Liver (tissue), 9 donors: ENCODE data around the gene SHF. TPM values are rescaled to one million over a fixed set of nuclear protein-coding genes. Genes with fewer than 3 reads are reported as not detected.
"Not testable (repeated sequence)": the region's sequence is repeated elsewhere in the genome, so short reads cannot be mapped to it uniquely, and the experiment has no call there.

ENCODE experiments used
- DNase-seq: peaks from one replicate; pipeline ENCODE4 v3.0.0-alpha.2; 2017; ENCODE audit warnings: low spot score
- H3K27ac ChIP-seq, 2 donors: one replicate each; pipeline ENCODE4 v1.7.0; 2013; ENCODE audit warnings: inconsistent platforms in 2 of 2, low read length in 2 of 2, control low read depth in 1 of 2, low read depth in 1 of 2, mild to moderate bottlenecking in 1 of 2
- H3K27me3 ChIP-seq, 4 donors: one replicate each; pipeline versions ENCODE4 v1.6.1 to v1.7.0; 2013; ENCODE audit warnings: low read length in 3 of 4, inconsistent platforms in 1 of 4, mild to moderate bottlenecking in 1 of 4, moderate library complexity in 1 of 4; ENCODE audit not compliant: control insufficient read depth in 4 of 4, insufficient read depth in 4 of 4
- H3K36me3 ChIP-seq, 4 donors: one replicate each; pipeline versions ENCODE4 v1.6.1 to v1.7.0; 2013; ENCODE audit warnings: low read length in 3 of 4, mild to moderate bottlenecking in 3 of 4, low read depth in 1 of 4, moderate library complexity in 1 of 4; ENCODE audit not compliant: control insufficient read depth in 4 of 4, insufficient read depth in 3 of 4
- H3K4me1 ChIP-seq, 4 donors: one replicate each; pipeline versions ENCODE4 v1.6.1 to v1.7.0; 2013; ENCODE audit warnings: low read length in 3 of 4, mild to moderate bottlenecking in 3 of 4, moderate library complexity in 1 of 4; ENCODE audit not compliant: control insufficient read depth in 4 of 4, insufficient read depth in 4 of 4
- H3K4me3 ChIP-seq, 3 donors: one replicate each; pipeline versions ENCODE4 v1.6.1 to v1.7.0; 2013; ENCODE audit warnings: low read length in 3 of 3, control low read depth in 1 of 3, low read depth in 1 of 3, mild to moderate bottlenecking in 1 of 3
- H3K9ac ChIP-seq, 2 donors: one replicate each; pipeline ENCODE4 v1.7.0; 2013; ENCODE audit warnings: low read length in 2 of 2, mild to moderate bottlenecking in 2 of 2, moderate library complexity in 2 of 2, control low read depth in 1 of 2, low read depth in 1 of 2
- H3K9me3 ChIP-seq, 4 donors: one replicate each; pipeline versions ENCODE4 v1.6.1 to v1.7.0; 2013; ENCODE audit warnings: low read length in 3 of 4; ENCODE audit not compliant: control insufficient read depth in 4 of 4
- ATF3 ChIP-seq: IDR thresholded peaks from 2 replicates; pipeline ENCODE4 v1.6.1; 2016; ENCODE audit warnings: antibody characterized with exemption
- CTCF ChIP-seq: fragments of 150-350 bp; IDR thresholded peaks from 2 replicates; pipeline ENCODE4 v1.5.1; 2017; ENCODE audit warnings: improper control_type of control experiment, low read depth, low read length; ENCODE audit not compliant: missing input control
- EGR1 ChIP-seq, 2 donors: IDR thresholded peaks; 2 replicates each; pipeline ENCODE4 v1.6.1; 2016 to 2018; ENCODE audit warnings: antibody characterized with exemption in 2 of 2, low read depth in 2 of 2
- FOXA1 ChIP-seq: IDR thresholded peaks from 2 replicates; pipeline ENCODE4 v1.6.1; 2016; ENCODE audit warnings: antibody characterized with exemption
- FOXA2 ChIP-seq: IDR thresholded peaks from 2 replicates; pipeline ENCODE4 v1.6.1; 2016; ENCODE audit warnings: antibody characterized with exemption
- JUND ChIP-seq, 2 donors: IDR thresholded peaks; 2 replicates each; pipeline ENCODE4 v1.6.1; 2016; ENCODE audit warnings: antibody characterized with exemption in 2 of 2
- MAX ChIP-seq: IDR thresholded peaks from 2 replicates; pipeline ENCODE4 v1.6.1; 2016; ENCODE audit warnings: antibody characterized with exemption
- RAD21 ChIP-seq, 2 donors: IDR thresholded peaks; 2 replicates each; pipeline ENCODE4 v1.6.1; 2016; ENCODE audit warnings: antibody characterized with exemption in 2 of 2, mild to moderate bottlenecking in 2 of 2
- REST ChIP-seq: IDR thresholded peaks from 2 replicates; pipeline ENCODE4 v1.6.1; 2016; ENCODE audit warnings: antibody characterized with exemption, mild to moderate bottlenecking
- SP1 ChIP-seq: IDR thresholded peaks from 2 replicates; pipeline ENCODE4 v1.6.1; 2018; ENCODE audit warnings: antibody characterized with exemption, mild to moderate bottlenecking
- TAF1 ChIP-seq: conservative IDR thresholded peaks from 2 replicates; pipeline ENCODE4 v1.6.1; 2016; ENCODE audit warnings: antibody characterized with exemption, mild to moderate bottlenecking
- YY1 ChIP-seq: IDR thresholded peaks from 2 replicates; pipeline ENCODE4 v1.6.1; 2016; ENCODE audit warnings: antibody characterized with exemption, mild to moderate bottlenecking
- ZBTB33 ChIP-seq: IDR thresholded peaks from 2 replicates; pipeline ENCODE4 v1.6.1; 2016; ENCODE audit warnings: antibody characterized with exemption
- WGBS: extraction: QIAGEN DNeasy Blood & Tissue Kit; methylation state at CpG from one replicate; pipeline ENCODE4 v1.1.7; 2013; 5-methylcytosine and 5-hydroxymethylcytosine counted together
- polyA plus RNA-seq, 2 donors: library from polyadenylated mRNA; stranded (reverse) in 1 of 2; unstranded in 1 of 2; fragments of 200-250 nt in 1 of 2; fragments of >200 nt in 1 of 2; fragmentation: Nextera tagmentation in 1 of 2; extraction: Ambion mirVana in 1 of 2; gene quantifications; one replicate each; pipeline versions ENCODE4 v1.2.1 to v1.2.3, GENCODE V29; 2013 to 2015
- total RNA-seq, 2 donors: library from RNA; depleted of rRNA; stranded (reverse); fragments of >200 nt; gene quantifications; one replicate each; pipeline ENCODE4 v1.2.3, GENCODE V29; 2014
- donor health status: healthy.
- donor health status: healthy.
- donor health status: healthy.
- donor health status: healthy.
- donor health status: healthy.

SHF gene
- total and polyA plus RNA-seq, 4 donors = 4.7 to 15.7 (median 10.1) TPM

- no peaks in the 10 kb centered on the region for H3K36me3 ChIP-seq
- no peak overlapping the region for H3K27ac ChIP-seq
- H3K4me1 ChIP-seq = peaks cover 0 to 9% (median 7%) of the 10 kb centered on the region in 4 donors
- 40% methylated on average over 10 of the region's 10 CpGs for WGBS
- no peak overlapping the region for H3K9ac ChIP-seq
- H3K4me3 ChIP-seq = no peak overlapping the region
- DNase-seq = no peak
- TF ChIP-seq REST = no peak
- no peaks in the 10 kb centered on the region for H3K9me3 ChIP-seq
- peaks cover 0 to 3% (median 2%) of the 10 kb centered on the region in 4 donors for H3K27me3 ChIP-seq
These were observed 51.4 kb downstream of the SHF start for GRCh38 chr15:45136378-45136764.

- H3K27ac ChIP-seq, H3K9ac ChIP-seq, DNase-seq, H3K4me3 ChIP-seq, H3K9me3 ChIP-seq, H3K4me1 ChIP-seq, H3K27me3 ChIP-seq, H3K36me3 ChIP-seq: not testable (repeated sequence)
- 31% methylated on average over 9 of the region's 37 CpGs for WGBS
These were observed 51.9 kb downstream of the SHF start for GRCh38 chr15:45135705-45136377.

GRCh38 chr15:45134682-45135604 is 52.8 kb downstream of the SHF start:
- H3K9ac ChIP-seq = no peak overlapping the region
- peak overlapping the region in 1 of 3 donors; percentile 11 for H3K4me3 ChIP-seq
- peaks cover 0 to 9% (median 7%) of the 10 kb centered on the region in 4 donors for H3K4me1 ChIP-seq
- no peak overlapping the region for H3K27ac ChIP-seq
- TF ChIP-seq RAD21 (IDR thresholded peaks at IDR 0.05) (peak in 1 of 2 donors; percentile 13), FOXA2 (no peak)
- H3K36me3 ChIP-seq = no peaks in the 10 kb centered on the region
- H3K27me3 ChIP-seq = peaks cover 0 to 3% (median 2%) of the 10 kb centered on the region in 4 donors
- H3K9me3 ChIP-seq = no peaks in the 10 kb centered on the region
- 8% methylated on average over 57 of the region's 57 CpGs for WGBS
- DNase-seq = no peak

- Histone ChIP-seq H3K9me3 (no peaks in the 10 kb centered on the region), H3K27ac (no peak overlapping the region), H3K27me3 (peaks cover 0 to 3% (median 2%) of the 10 kb centered on the region in 4 donors), H3K36me3 (no peaks in the 10 kb centered on the region), H3K4me3 (no peak overlapping the region), H3K9ac (no peak overlapping the region), H3K4me1 (peaks cover 0 to 7% (median 2%) of the 10 kb centered on the region in 4 donors)
- no peak for DNase-seq
- 94% methylated on average over 7 of the region's 7 CpGs for WGBS
- no peak for TF ChIP-seq TAF1
- TF ChIP-seq EGR1 (IDR thresholded peaks at IDR 0.05; ENCODE audit: low read depth in 2 of 2) = no peak
- no peak for TF ChIP-seq CTCF
- TF ChIP-seq ATF3 = no peak
- no peak for TF ChIP-seq FOXA1
- no peak for TF ChIP-seq RAD21 (IDR thresholded peaks at IDR 0.05)
- TF ChIP-seq ZBTB33 = no peak
- TF ChIP-seq MAX = no peak
- no peak for TF ChIP-seq SP1
- no peak for TF ChIP-seq YY1
- TF ChIP-seq FOXA2 = no peak
- no peak for TF ChIP-seq JUND (IDR thresholded peaks at IDR 0.05)
These were observed 53.7 kb downstream of the SHF start for GRCh38 chr15:45134046-45134445.
